Measurements from ENCODE around the gene DEXI. TPM values are rescaled to one million over a fixed set of nuclear protein-coding genes. Genes with fewer than 3 reads are reported as not detected.

The DEXI gene
- total and polyA plus RNA-seq, 9 of the 15 experiments (the other 6 are each of a cell fraction or from before 2014, with no cell fraction given) = 2.9 to 40.1 (median 22.0) TPM

- TF ChIP-seq CBFA2T3 (IDR thresholded peaks at IDR 0.05) = peak; percentile 67
- peak; percentile 43 to 49; a peak in 2 of 4 replicates for TF ChIP-seq FOXK2 (conservative IDR thresholded peaks at IDR 0.05 in 1 of 2, IDR thresholded peaks at IDR 0.05 in 1 of 2; ENCODE audit: low read depth in 2 of 2)
- peak; percentile 76; the same call in 1 of the 2 replicates for TF ChIP-seq HES1 (IDR thresholded peaks at IDR 0.05; ENCODE audit: low read depth)
- no peak for TF ChIP-seq TEAD2 (tag; IDR thresholded peaks at IDR 0.05)
- no peak for TF ChIP-seq NR0B1 (IDR thresholded peaks at IDR 0.05; ENCODE audit: partially characterized antibody)
- TF ChIP-seq CREM (IDR thresholded peaks at IDR 0.05; ENCODE audit: low read depth) = 0 out of 2 replicates have a peak, but pooled peaks have one; percentile 11
- TF ChIP-seq ATF7 (IDR thresholded peaks at IDR 0.05) = 0 out of 2 replicates have a peak, but pooled peaks have one; percentile 25
- TF ChIP-seq GATA2 (CRISPR knock-in tag; IDR thresholded peaks at IDR 0.05) = peak; percentile 67
- no peak for TF ChIP-seq NCOR1 (IDR thresholded peaks at IDR 0.05)
- peak; percentile 51; the same call in 1 of the 2 replicates for TF ChIP-seq SOX6 (IDR thresholded peaks at IDR 0.05)
- no peak for TF ChIP-seq HOMEZ (CRISPR knock-in tag; IDR thresholded peaks at IDR 0.05)
- peak; percentile 43; the same call in 1 of the 2 replicates for TF ChIP-seq ESRRA (IDR thresholded peaks at IDR 0.05; ENCODE audit: borderline replicate concordance, low read depth)
- no peak for TF ChIP-seq GTF3C2 (IDR thresholded peaks at IDR 0.05; ENCODE audit: borderline replicate concordance, extremely low read depth, insufficient read length)
- TF ChIP-seq ZBTB11 (CRISPR knock-in tag; IDR thresholded peaks at IDR 0.05) = no peak
- 0 out of 2 replicates have a peak, but pooled peaks have one; percentile 60 for TF ChIP-seq ZNF584 (CRISPR knock-in tag; IDR thresholded peaks at IDR 0.05; ENCODE audit: low read depth)
- TF ChIP-seq RFX5 (IDR thresholded peaks at IDR 0.05; ENCODE audit: low read depth, low read length) = no peak
Observed at GRCh38 chr16:10938796-10939648, 3.2 kb downstream of the DEXI start (continued).

Measured in K562 (cell line).